ENCODE results near the gene NIPAL3.

The NIPAL3 gene

DNA sequence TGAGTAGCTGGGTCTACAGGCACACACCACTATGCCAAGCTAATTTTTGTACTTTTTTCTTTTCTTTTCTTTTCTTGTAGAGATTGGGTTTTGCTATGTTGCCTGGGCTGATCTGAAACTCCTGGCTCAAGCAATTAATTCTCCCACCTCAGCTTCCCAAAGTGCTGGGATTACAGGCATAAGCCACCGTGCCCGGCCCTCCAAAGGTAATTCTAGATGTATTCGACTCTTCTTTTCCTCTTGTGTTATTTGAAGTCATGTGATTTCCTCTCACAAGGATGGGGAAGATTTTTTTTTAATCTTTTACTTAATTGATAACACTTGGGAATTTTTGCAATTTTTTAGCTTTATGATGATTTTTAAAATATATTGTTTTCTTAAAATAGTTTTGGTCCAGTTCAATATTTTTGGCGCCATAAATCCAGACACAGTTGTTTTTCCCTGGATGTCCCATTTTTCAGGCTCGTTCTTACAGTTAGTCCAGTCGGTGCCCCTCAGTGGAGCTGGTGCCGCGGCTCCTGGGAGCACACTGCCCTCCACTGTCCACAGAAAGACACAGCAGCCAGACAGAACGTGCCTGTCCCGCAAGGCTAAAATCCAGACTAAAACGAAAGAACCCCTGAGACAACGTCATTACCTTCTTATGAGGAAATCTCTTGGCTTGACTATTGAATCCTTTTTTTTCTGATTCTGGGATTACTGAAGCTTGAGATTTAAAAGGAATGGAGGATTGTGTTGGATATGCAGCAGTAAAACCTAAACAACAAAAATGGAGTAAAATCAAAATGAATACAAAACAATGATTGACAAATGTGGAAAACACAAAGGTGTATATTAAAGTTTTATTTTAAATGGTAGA lies 24.4 kb upstream of the NIPAL3 start:
- DNase-seq (ENCODE audit: low read depth, low spot score), result peak; percentile 67

GRCh38 chr1:24391882-24392603 lies 23.6 kb upstream of the NIPAL3 start:
- no peak for DNase-seq (ENCODE audit: low read depth, low spot score)

GRCh38 chr1:24392604-24392946 lies 23.0 kb upstream of the NIPAL3 start:
- no peak for DNase-seq (ENCODE audit: low read depth, low spot score)

DNA sequence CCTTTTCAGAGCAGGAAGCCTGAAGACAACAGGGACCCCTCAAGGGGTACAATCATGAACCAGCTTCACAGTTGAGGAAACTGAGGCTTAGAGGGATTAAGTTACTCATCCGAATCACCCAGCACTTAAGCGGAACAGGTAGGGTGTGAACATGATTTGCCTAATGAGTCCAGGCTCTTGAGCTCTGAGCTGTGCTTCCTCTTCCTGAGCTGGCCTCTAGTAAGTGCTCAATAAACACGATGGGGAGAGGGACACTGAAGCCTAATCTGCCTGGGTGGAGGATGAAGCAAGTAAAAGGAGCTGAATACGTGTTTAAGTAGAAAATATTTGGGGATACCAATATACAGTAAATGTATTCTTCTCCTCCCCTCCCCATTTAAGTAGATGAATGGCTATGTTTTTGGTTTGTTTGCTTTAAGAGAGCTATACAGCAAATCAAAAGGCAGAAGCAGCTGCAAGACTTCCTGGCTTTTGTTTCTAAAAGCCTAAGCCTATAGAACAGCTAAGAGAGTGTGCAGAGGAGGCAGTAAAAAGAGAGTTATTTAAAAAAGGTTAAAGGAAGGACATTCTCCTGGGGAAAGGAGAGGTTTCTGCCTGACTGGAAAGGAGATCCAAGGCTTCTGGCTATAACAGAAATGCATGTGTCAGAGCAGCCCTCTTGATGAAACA lies 22.5 kb upstream of the NIPAL3 start:
- DNase-seq (ENCODE audit: low read depth, low spot score), result no peak

DNA sequence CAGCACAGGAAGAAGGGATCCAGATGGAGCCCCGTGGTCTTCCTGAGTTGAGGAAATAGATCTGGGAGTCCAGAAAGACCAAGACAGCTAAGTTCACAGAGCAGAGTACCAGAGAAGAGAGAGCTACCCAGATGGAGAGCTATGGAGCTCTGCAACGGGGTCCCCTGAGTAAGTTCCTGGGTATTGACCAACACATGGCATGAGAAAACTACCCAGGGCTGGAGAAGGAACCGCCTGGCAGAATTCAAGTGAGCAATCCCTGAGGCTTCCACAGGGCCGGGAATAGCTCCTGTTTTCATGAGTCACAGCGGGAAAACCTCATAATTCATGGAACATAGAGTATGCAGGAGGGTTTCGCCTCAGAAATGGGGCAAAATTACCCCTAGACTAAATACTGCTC lies 21.7 kb upstream of the NIPAL3 start:
- no peak for DNase-seq (ENCODE audit: low read depth, low spot score)

- DNase-seq (ENCODE audit: low read depth, low spot score), result no peak
Observed at GRCh38 chr1:24400065-24400464, 15.5 kb upstream of the NIPAL3 start.

GRCh38 chr1:24403806-24404205 lies 11.8 kb upstream of the NIPAL3 start:
- DNase-seq (ENCODE audit: low read depth, low spot score), result no peak

- DNase-seq (ENCODE audit: low read depth, low spot score), result no peak
Observed at GRCh38 chr1:24406788-24407187, 8.8 kb upstream of the NIPAL3 start.

GRCh38 chr1:24409535-24409934 lies 6.1 kb upstream of the NIPAL3 start:
- no peak for DNase-seq (ENCODE audit: low read depth, low spot score)

DNA sequence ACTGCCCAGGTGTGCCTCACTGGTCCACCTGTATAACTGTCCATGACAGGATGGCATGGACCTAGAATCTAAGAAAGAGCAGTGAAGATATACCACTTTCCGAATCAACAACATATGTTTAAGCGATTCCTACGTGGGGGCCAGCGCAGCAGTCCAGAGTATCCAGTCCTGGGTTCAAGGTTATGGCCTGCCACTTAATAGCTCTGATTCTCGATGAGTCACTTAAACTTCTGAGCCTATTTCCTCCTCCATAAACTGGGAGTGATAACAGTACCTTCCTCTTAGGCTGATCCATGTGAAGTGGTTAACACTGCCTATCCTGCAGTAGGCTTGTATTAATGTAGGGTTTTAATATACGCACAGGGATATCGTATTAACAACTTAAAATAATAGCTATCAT lies 4.9 kb upstream of the NIPAL3 start:
- no peak for DNase-seq (ENCODE audit: low read depth, low spot score)

DNA sequence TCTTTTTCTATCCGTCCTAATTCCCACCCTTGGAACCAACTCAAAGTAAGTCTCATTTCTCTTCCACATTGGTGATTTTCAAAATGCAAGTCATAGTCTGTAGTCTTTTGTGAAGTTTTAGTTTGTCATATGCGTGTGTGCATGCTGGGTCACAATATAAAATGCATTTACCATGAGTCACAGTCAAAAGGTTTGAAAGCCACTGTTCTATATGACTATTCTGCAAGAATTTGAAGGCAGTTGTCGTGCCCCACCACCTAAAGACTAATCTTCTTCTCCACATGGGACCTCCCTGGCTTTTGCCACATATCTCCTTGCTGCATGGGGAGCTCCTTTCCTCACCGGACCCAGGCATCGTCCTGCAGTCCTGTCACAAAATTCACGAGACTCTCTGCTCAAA lies 3.6 kb upstream of the NIPAL3 start:
- no peak for DNase-seq (ENCODE audit: low read depth, low spot score)

- no peak for DNase-seq (ENCODE audit: low read depth, low spot score)
Observed at GRCh38 chr1:24412408-24412807, 3.2 kb upstream of the NIPAL3 start.

DNA sequence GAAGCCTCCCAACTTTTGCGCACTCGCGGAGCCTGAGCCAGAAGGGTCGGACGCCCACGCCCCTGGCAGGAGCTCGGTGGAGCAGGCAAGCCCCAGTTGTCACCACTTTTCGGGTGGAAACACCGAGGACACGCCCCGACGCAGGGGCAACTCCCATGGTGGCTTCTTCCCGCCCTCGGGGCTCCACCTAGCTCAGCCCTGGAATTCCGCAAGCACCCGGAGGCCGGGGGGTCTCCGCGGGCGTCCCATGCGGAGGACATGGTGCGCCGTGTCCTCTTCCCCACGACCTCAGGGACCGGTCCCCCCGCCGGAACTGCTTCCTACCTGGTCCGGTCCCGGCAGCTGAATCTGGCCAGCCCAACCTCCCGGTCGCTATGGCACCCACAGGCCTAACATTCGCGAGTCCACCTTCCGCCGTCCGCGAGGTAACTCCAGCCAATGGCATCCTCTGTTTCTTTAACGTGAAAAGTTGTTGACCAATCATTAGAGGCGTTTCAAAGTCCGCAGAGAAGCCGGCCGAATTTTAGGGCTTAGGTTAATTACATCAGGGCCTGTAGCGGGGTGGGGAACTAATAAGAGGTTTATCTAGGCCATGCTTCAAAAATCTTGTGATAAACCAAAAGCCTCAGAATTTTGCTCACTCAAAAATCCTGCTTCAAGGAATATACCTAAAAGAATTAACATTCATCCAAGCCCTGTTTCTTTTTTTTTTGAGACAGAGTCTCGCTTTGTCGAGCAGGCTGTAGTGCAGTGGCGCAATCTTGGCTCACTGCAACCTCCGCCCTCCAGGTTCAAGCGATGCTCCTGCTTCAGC lies 2.0 kb upstream of the NIPAL3 start, which contains the start of gene STPG1:
STPG1 (minus strand) TSS at position 433 of the 814 bp plus-strand sequence. CDS start 12,394 bp downstream, outside the sequence.
- peak; percentile 62 for DNase-seq (ENCODE audit: low read depth, low spot score)

GRCh38 chr1:24414775-24415333 lies 748 bp upstream of the NIPAL3 start:
- DNase-seq (ENCODE audit: low read depth, low spot score), result no peak

DNA sequence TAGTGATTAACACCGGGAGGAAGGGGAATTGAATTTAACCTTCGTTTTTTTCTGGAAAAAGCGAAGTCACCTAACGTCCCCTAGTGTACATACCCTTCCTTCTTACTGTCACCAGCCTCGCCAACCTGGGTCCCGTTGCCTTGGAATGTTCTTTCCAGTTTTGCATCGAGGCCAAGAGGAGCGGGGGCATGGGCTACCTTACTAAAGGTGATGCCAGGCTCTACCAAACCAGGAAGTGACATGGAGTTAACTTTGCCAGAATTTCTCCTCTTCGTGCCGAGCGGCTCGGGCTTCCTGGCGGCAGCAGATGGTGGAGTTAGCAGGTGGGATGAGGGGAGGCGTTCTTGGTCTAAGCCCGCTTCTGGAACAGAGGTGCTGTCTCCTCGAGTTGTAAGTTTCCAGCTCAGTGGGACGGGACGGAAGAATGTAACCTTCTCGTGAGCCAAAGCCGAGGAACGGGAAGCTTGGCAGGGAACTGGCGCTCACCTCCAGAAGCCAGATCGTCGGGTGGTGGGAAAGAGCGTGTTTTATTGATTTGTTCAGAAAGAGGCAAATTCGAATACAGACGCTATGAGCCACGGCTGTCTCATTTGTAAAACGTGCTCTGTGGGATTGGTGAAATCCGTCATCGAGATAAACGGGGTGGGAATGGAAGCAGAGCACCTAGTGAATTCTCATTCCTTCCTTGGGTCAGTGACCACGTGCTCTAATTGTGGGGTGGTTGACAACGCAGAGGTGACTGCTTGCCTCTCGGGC lies 486 bp downstream of the NIPAL3 start:
- no peak for DNase-seq (ENCODE audit: low read depth, low spot score)

GRCh38 chr1:24416666-24417391 lies 1.2 kb downstream of the NIPAL3 start:
- DNase-seq (ENCODE audit: low read depth, low spot score), result no peak

- no peak for DNase-seq (ENCODE audit: low read depth, low spot score)
Observed at GRCh38 chr1:24417681-24418080, 2.1 kb downstream of the NIPAL3 start.

GRCh38 chr1:24418898-24419628 lies 3.5 kb downstream of the NIPAL3 start:
- DNase-seq (ENCODE audit: low read depth, low spot score), result no peak

DNA sequence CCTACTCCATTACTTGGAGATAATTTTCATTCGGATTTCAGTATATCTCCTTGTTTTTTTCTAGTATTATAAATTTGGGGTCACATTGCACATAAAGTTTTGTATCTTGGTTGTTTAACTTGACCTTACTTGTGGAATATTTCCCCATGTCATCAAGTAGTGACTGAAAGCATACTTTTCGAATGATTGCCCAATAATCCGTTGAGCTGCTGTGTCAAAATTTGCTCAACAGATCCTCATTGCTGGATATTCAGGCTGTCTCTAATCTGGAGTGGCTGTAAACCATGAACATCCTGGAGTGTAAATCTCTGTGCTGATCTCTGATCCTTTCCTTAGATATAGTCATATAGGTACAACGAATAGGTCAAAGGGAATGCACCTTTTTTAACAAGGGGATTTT lies 4.9 kb downstream of the NIPAL3 start:
- DNase-seq (ENCODE audit: low read depth, low spot score), result no peak
